Memory B cell (primary cell): Measurements from ENCODE around the gene LCN12.
"Not testable (repeated sequence)": the region's sequence is repeated elsewhere in the genome, so short reads cannot be mapped to it uniquely, and the experiment has no call there.

Experiments
- ATAC-seq: fragments of 150-1000 bp; cut with Tn5 transposase; 2 replicates; pipeline ENCODE4 v1.10.0; 2021; ENCODE audit warnings: low read depth, mild to moderate bottlenecking, moderate library complexity
- DNase-seq, 2 donors: peaks; one replicate each; pipeline ENCODE4 v3.0.0; 2022; ENCODE audit warnings: low spot score in 2 of 2
- H3K27ac Mint-ChIP-seq: one replicate; pipeline ENCODE4 v1.8.0; 2022; ENCODE audit warnings: mild to moderate bottlenecking, moderate library complexity, mixed read lengths
- H3K27me3 Mint-ChIP-seq: one replicate; pipeline ENCODE4 v1.8.0; 2022; ENCODE audit warnings: mixed read lengths
- H3K36me3 Mint-ChIP-seq: one replicate; pipeline ENCODE4 v1.8.0; 2022; ENCODE audit warnings: mild to moderate bottlenecking, mixed read lengths
- H3K4me1 Mint-ChIP-seq: one replicate; pipeline ENCODE4 v1.8.0; 2022; ENCODE audit warnings: mixed read lengths
- H3K4me3 Mint-ChIP-seq: one replicate; pipeline ENCODE4 v1.8.0; 2022; ENCODE audit warnings: mild to moderate bottlenecking, moderate library complexity, mixed read lengths
- H3K9me3 Mint-ChIP-seq: one replicate; pipeline ENCODE4 v1.8.0; 2022; ENCODE audit warnings: mixed read lengths

Gene LCN12

GRCh38 chr9:136997830-136998234 lies 45.8 kb downstream of the LCN12 start:
- Mint-ChIP-seq H3K9me3 (no peaks in the 10 kb centered on the region), H3K4me1 (peaks cover 22% of the 10 kb centered on the region), H3K27me3 (peaks cover 2% of the 10 kb centered on the region), H3K27ac (peak overlapping the region; percentile 8), H3K4me3 (peak overlapping the region; percentile 46), H3K36me3 (no peaks in the 10 kb centered on the region)
- ATAC-seq: no peak
- no peak for DNase-seq

GRCh38 chr9:137000177-137000930 lies 48.3 kb downstream of the LCN12 start:
- ATAC-seq (peak; percentile 76), DNase-seq (no peak)
- peaks cover 2% of the 10 kb centered on the region for H3K27me3 Mint-ChIP-seq
- peaks cover 3% of the 10 kb centered on the region for H3K9me3 Mint-ChIP-seq
- H3K36me3 Mint-ChIP-seq: no peaks in the 10 kb centered on the region
- peaks cover 18% of the 10 kb centered on the region for H3K4me1 Mint-ChIP-seq
- H3K4me3 Mint-ChIP-seq: peak overlapping the region; percentile 71
- peak overlapping the region; percentile 75 for H3K27ac Mint-ChIP-seq

DNA sequence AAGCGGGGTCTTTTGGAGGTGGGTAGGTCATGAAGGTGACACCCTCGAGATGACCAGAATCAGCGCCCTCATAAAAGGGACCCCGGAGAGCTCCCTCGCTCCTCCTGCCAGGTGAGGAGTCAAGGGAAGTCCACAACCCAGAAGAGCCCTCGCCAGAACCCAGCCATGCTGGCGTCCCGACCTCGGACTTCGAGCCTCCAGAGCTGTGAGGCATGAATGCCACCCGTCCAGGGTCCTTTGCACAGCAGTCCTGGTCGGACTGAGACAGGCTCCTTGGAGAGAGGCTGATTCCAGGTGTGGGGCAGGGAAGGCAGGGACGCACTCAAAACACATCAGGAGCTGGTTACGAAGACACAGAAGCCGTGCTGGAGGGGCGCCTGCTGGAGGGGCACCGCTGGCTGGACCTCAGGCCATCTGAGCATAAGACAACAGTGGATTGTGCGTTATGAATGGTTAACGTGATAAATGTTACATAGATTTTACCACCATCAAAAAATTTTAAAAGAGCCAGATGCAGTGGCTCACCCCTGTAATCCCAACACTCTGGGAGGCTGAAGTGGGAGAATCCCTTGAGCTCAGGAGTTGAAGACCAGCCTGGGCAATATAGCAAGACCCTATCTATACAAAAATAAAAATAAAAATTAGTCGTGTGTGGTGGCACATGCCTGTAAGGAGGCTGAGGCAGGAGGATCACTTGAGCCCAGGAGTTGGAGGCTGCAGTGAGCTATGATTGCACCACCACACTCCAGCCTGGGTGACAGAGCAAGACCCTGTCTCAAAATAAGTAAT lies 50.0 kb downstream of the LCN12 start:
- peaks cover 15% of the 10 kb centered on the region for H3K4me1 Mint-ChIP-seq
- H3K27me3 Mint-ChIP-seq: peaks cover 4% of the 10 kb centered on the region

GRCh38 chr9:137002646-137003041 lies 50.6 kb downstream of the LCN12 start:
- no peak for ATAC-seq
- DNase-seq: no peak
- no peaks in the 10 kb centered on the region for H3K36me3 Mint-ChIP-seq
- H3K4me3 Mint-ChIP-seq: no peak overlapping the region
- H3K4me1 Mint-ChIP-seq: peaks cover 13% of the 10 kb centered on the region
- H3K9me3 Mint-ChIP-seq: peaks cover 3% of the 10 kb centered on the region
- H3K27ac Mint-ChIP-seq: no peak overlapping the region
- H3K27me3 Mint-ChIP-seq: peaks cover 4% of the 10 kb centered on the region

More for the DNA sequence above, 50.0 kb downstream of the LCN12 start:
- Mint-ChIP-seq H3K27ac (no peak overlapping the region), H3K9me3 (peaks cover 3% of the 10 kb centered on the region), H3K36me3 (no peaks in the 10 kb centered on the region), H3K4me3 (no peak overlapping the region)
- ATAC-seq (no peak), DNase-seq (no peak)

- ATAC-seq, DNase-seq, H3K9me3 Mint-ChIP-seq, H3K4me1 Mint-ChIP-seq, H3K27ac Mint-ChIP-seq, H3K4me3 Mint-ChIP-seq, H3K36me3 Mint-ChIP-seq, H3K27me3 Mint-ChIP-seq: not testable (repeated sequence)
These were observed 52.2 kb downstream of the LCN12 start for GRCh38 chr9:137004285-137004684.
